OCI-M1 (cell line): Measurements from ENCODE around the gene BAG2.

ENCODE experiments used
- DNase-seq: peaks from one replicate; lab custom pipeline; 2025; lab: John Stamatoyannopoulos, UW

BAG2 gene

DNA sequence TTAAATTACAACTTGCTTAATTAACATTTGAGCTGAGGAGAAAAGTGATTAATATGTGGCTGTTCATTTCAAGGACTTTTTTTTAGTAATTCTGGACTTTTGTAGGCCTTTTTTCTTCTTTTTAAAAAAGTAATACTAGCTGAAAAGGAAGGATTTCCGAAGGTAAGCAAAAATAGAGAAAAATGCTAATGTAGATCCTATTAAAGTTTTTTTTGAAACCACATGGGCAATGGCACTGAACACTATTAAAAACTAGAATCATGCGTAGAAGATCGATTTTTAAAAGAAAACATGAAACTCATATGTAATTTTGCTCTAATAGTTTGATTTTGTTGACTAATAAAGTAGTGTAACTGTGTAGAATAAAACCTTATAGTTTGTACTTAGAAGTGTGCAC lies 2.4 kb downstream of the BAG2 start:
- peak; percentile 55 for DNase-seq

DNA sequence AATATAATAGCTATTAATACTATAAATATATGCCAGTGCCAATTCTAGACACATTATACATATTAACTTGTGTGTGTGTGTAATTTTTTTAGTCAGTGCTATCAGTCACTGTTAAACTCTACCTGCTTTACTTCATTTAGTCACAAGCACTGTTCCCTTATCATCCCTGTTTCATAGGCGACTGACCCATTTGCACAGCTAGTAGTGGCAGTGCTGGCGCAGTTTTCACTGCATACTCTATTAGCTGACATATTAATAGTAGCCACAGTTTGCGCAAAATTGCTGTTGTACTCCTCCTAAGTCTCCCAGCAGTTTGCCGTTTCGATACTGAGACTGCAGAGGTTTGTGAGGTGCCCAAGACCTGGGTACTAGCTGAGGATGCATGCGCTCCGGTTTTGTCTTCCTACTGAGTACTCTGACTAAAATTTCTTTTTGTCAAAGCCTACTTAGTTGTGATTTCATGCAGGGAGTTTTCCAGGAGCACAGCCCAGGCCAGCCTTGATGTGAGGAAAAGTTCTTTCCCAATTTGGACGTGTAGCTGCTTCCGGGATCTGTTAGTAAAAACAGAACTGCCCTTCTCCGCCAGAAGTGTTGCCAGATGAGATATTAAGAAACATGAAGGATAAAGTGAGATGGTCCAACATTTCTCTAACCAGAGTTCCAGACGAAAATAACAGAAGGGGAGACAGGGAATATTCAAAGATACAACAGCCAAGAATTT lies 5.6 kb downstream of the BAG2 start:
- no peak for DNase-seq

DNA sequence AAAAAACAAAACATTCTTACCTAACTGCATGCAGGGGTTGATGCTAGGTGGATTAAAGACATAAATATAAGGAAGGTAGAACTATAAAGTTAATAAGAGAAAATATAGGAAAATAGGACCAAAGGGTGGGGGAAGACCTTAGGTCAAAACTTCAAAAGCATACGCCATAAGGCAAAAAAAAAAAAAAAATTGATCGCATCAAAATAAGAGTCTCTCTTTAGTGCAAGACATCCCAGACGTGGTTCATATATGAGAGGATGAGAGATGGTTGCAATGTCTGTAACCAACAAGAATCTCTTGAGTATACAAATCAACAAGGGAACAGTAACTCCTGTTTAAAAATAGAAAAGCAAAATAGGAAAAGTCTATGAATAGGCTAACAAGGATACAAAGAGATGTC lies 8.5 kb downstream of the BAG2 start:
- no peak for DNase-seq

DNA sequence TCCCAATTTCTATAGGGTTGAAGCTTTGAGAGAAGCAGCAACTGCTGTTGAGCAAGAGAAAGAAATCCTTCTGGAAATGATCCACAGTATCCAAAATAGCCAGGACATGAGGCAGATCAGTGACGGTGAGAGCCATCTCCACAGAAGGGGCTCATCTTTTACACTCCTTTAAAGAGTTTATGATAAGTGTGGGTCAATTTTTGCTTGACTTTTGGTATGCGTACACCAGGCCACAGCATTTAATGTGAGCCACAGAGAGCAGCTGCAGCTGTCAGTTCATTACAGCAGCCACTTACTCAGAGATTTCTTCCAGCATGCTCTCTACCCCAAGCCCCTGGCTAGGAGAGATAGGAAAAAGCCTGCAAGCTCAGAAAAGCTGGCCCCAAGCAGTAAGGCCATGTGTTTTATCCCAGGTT lies 9.9 kb downstream of the BAG2 start:
- DNase-seq: no peak

DNA sequence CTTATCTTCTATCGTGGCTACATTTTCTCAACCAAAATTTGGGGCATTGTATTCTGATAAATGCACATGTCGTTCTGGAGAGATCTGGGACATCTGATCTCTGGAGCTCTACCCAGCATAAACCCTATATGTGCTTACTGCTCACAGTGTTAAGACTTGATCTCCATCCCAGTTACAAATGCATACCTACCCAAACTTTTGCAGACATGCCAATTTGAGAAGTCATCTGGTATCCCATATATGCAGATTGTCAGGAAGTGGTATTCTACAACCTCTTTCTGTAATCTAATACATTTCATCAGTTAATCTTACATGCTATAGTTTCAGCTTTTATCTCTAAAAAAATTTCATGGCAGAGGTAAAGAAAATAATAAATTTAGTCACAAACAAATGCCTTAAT lies 11.2 kb downstream of the BAG2 start:
- DNase-seq: no peak

DNA sequence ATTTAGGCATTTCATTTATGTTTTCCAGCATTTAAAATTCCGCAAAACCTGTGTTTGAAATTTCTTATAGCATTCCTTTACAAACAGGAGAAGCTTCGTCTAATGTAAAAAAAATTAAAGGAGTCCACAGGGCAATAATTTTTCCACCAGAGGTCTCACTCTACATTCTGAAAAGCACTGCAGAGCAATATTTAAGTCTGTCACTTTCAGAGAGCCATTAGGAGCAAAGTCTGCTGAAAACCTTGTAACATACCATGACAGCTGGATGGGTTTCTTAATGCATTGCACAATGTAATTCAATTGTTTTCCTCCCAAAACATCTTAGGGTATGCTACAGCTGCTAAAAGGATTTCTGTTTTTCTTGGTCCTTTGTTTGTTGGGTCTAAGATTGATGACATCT lies 18.0 kb downstream of the BAG2 start:
- peak; percentile 59 for DNase-seq

DNA sequence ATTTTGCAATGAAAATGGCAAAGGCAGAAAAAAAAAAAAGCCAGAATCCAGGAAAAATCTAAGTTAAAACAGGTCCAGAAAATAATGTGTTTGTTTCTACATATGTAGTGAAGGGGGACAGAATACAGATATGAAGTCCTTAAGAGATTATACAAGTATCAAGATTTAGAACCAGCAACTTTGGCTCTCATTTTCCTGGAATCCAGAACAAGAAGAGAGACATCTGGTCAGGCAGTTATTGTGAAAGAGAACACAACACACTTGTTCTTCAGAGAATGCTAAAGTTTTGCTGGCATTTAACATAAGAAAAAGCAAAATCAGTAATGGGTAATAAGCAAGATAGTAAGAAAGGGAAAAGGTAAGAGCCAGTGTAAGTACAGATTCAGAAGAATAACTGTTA lies 21.1 kb downstream of the BAG2 start:
- DNase-seq: peak; percentile 75

DNA sequence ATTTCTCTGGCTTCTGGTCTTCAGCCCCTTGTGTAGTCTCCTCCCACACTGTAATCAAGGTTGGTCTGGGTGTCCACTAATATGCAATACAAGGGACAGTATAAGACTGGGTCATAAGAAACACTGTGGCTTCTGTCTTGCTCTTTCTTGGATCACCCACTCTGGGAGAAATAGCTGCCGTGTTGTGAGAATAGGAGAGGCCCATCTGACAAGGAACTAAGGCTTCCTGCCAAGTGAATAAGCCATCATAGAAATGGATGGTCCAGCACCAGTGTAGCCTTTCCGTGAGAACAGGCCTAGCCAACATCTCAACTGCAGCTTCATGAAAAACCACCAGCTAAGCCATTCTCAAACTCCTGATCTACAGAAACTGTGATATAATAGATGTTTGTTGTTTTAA lies 23.3 kb downstream of the BAG2 start:
- no peak for DNase-seq

DNA sequence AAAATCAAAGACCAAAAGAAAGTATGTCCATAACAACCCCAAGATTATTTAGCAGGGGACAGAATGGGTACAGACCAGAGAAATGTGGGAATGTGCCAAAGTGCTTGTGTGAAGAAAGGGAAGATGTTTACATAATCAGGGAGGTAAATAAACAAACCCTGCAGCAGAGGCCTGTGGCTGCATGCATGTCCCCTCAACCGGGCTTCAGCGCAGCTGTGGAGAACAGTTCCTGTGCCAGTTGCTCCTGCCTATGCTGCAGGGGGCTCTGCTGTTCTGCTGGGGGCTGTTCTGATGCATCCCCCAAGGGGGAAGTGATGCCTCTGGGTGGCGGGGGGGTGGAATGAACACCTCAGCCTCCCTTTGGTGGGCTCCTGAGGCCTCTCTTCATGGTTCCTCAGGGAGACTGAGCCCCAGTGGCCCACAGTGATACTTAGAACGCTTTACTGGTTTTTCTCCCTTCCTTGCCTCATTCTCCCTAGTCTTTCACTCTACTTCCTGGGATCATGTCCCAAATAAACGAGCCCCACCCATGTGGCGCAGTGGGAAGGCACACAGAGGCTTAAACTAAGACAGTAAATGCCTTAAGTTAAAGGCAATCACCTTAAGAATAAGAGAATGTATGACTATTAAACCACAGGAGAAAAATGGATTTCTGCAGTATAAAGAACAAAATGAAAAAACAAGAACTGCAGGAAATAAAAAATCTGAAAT lies 27.0 kb downstream of the BAG2 start:
- no peak for DNase-seq

DNA sequence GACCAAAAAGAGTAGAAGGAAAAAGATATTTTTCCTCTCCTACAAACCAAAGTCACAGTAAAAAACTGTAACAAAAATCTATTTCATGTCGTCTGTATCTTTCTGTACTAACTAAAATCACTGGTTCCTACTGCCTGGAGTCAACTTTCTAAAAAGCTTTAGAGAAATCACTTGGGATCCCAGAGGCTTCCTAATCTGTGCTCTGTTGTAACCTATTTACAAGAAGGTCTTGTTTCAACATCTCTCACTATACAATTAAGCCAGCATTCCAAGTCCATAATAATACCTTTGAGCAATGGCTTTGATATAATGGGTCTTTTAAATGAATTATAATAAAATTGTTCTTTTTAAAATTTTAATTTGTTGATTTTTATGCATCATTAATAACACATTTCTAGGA lies 29.6 kb downstream of the BAG2 start:
- DNase-seq: no peak

DNA sequence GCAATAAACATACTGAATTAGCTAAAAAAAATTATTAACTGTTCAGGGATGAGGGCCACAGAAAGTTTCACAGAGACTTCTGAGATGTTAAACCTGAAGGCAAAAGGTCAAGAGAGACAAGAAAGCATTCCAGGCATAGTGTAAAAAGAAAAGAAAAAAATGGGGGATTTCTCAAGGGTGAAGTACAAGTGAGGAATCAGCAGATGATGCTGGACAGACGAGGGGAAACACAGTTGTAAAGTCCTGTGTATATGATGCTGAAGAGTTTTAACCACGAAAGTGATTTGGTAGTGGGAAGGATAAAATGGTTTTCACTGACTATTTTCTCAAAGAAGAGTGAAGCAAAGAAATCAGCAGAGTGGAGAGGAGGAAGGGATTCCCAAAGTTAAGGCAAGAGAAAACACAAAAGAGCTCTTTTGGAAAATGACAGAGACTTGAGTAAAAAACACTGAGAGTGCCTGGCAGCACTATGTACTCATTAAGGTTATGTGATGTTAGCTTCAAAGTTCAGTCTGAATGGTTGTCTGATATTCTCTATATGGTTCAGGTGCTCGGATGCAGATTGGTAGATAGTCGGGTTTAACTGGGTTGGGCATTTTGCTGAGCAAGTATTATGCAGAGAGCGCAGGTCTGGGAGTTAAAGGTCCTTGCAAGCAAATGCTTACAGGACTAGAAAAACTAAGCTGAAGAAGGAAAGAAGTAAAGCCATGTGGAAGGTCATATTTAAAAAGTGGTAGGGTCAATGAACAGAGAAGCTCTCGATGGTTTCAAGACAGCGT lies 33.6 kb downstream of the BAG2 start:
- no peak for DNase-seq

DNA sequence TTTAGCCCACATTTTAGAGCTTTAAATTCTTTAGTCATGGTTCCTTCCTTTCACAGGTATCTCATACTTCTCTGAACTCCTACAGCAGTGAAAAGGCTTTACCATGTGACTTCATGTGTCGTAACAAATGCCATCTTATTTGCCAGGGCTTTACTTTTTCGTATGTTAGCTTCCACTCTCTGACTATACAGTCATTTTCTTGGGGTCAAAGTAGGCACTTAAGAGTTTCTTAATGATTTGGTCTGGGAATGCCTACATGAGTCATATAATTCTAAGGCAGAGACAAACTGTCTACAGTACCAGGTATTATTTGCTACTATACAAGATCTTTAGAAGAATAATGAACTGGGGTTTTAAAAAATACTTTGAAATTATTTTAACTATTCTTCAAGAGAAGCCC lies 35.0 kb downstream of the BAG2 start:
- no peak for DNase-seq

DNA sequence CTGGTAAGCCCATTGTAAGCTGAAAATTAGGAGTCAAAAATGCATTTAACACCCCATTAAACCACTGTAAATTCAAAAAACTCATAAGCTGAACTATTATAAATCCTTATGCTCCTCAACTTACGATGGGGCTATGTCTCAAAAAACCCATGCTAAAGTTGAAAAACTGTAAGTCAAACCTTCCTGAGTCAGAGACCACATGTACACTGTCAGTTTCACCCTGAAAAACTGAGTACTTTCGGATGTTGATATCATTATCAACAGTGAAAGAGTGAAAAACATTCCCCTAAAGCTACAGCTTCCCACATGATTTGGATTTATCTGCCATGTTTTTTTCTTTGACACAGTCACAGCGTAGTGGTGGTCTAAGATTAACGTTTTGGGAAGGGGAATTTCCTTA lies 35.7 kb downstream of the BAG2 start:
- DNase-seq: no peak

DNA sequence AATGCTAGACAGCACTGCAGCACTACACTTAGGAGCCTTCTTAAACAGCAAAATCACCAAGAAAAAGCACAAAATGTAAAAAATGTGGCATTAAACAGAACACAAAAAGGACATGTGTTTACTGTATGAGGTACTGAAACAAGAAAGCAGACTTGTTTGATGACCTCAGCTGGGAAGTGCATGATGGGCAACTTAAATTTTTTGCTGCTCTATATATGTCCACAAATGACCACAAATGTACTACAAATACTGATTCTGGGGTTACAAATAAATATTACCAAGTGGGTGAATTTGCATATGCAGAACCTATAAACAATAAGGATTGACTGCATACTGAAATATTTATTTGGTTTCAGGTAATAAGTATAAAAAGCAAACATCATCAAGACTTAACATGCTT lies 36.9 kb downstream of the BAG2 start:
- DNase-seq: no peak

DNA sequence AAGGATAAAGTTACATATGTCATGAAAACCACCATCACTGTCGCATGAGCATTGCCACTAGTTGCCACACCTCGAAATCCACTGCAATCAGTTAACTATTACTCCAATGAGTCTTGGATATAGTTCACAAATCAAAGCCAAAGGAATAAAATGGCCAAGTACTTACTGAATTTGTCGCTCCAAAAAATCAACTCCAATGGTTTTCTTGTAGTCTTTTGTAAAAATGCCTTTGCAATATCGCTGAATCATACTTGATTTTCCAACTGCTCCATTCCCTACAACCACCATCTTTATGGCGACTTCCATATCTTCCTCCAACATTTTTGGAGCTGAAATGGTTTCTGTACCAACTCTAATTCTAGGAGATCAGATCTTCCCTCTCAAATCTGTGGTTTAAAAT lies 37.9 kb downstream of the BAG2 start:
- DNase-seq: no peak

DNA sequence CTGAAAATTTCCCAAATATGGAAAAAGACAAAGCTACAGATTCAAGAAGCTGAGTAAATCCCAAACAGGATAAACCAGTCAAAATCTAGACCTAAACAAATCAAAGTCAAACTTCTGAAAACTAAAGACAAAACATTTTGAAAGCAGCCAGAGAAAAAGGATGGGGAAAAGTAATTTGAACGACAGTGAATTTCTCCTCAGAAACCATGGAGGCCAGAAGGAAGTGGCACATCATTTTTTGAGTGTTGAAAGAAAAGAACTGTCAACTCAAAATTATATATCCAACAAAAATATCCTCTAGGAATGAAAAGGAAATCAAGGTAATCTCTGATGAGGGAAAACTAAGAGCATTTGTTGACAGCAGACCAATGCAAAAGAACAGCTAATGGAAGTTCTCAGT lies 43.1 kb downstream of the BAG2 start:
- DNase-seq: no peak

DNA sequence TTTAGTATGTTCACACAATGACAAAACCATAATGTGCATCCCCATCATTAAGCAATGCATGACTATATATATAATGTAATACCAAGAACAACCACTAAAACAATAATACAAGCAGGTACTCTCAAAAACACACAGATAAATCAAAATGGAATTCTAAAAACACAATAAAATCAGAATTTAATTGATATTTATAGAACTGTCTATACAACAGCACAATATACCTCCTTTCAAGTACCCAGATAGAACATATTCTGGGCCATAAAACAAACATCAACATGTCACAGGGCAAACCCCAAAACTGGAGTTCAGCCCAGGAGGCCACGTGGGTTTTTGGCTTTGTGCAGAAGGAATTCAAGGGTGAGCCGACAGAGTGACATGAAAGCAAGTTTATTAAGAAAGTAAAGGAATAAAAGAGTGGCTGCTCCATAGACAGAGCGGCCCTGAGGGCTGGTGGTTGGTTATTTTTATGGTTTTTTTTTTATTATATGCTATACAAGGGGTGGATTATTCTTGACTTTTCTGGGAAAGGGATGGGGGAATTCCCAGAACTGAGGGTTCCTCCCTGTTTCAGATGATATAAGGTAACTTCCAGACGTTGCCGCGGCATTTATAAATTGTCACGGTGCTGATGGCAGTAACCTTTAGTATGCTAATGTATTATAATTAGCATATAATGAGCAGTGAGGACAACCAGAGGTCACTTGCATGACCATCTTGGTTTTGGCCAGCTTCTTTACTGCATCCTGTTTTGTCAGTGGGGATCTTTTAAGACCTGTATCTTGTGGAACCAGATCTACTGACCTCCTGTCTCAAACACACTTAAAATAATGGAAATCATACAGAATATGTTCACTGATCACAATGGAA lies 44.3 kb downstream of the BAG2 start:
- no peak for DNase-seq

DNA sequence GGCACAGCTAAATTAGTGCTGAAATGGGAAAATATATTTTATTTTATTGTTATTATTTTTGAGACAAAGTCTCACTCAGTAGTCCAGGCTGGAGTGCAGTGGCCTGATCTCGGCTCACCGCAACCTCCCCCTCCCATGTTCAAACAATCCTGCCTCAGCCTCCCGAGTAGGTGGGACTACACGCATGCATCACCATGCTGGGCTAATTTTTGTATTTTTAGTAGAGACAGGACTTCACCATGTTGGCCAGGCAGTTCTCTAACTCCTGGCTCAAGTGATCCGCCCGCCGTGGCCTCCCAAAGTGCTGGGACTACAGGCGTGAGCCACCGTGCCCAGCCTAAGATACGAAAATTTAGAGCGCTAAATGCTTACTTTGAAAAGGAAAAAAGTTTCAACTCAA lies 45.1 kb downstream of the BAG2 start:
- DNase-seq: no peak

DNA sequence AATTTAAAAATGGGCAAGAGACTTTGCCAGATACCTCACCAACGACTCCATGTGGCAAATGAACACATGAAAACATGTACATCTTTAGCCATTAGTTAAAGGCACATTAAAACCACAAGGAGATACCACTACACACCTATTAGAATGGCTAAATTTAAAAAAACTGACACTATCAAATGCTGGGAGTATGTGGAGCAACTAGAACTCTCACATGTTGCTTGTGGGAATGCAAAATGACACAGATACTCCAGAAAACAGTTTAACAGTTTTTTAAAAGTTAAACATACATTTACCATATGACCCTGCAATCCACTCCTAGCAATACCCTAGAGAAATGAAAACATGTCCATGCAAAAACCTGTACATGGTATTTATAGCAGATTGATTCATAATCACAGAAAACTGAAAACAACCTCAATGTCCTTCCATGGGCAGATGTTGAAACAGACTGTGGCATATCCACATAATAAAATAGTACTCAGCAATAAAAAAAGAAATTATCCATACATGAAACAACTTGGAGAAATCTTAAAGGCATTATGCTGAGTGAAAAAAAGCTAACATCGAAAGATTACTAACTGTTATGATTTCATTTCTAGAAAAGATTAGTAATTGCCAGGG lies 48.1 kb downstream of the BAG2 start:
- DNase-seq: peak; percentile 30

DNA sequence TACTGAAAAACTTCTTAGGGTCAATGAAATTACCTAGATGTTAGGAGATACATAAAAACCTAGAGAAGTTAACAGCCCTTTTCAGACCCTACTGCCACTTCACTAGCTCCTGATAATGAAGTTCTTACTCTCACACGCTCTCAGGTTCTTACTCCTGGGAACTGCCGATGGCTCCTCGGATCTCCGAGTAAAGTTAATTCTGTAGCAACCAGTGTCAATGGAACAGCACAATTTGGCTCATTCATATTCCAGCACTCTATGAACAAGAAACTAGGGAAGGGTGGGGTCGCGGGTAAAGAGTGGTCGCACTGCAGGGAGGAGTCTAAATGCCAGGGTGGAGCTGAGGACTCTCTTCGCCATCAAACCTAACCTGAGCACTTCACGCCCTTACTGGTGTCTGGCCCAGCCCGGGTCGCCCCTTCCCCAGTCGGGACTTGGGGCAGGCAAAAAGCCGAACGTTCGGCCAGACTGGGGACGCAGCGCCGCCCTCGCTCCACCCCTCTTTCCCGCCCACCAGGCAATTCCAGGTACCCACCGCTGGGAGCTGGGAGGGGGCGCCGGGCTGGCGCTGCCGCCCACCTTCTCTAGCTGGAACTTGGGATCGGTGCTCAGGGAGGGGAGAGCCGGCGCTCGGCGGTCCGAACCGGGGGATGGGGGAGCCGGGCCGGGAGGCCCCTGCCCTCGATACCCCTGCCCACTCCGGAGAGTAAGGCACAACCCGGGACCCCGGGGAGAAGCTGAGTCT lies 49.2 kb downstream of the BAG2 start:
- peak; percentile 82 for DNase-seq
